ENCODE results near the gene RDX.

DNA sequence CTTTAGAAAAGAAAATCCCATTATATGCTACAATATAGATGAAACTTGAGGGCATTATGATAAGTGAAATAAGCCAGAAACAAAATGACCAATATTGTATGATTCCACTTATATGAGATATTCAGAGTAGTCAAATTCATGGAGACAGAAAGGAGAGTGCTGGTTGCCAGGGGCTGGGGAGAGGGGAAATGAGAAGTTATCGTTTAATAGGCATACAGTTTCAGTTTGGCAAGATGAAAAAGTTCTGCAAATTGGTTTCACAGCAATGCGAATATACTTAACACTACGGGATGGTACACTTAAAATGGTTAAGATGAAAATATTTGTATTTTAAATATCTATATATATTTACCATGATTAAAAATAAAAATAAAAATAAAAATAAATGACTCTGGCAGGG lies 31.1 kb upstream of the RDX start:
- TF ChIP-seq POLR2A (IDR thresholded peaks at IDR 0.05; ENCODE audit: low read length) (no peak), GATA1 (IDR thresholded peaks at IDR 0.05; ENCODE audit: low read depth, low read length) (no peak)

Data from erythroblast (primary cell).